GM19035 (cell line): Measurements from ENCODE around the gene PDE4B.
"Not testable (repeated sequence)": the region's sequence is repeated elsewhere in the genome, so short reads cannot be mapped to it uniquely, and the experiment has no call there.

Experiments used
- ATAC-seq: cut with Tn5 transposase; IDR thresholded peaks from one replicate; pipeline ENCODE4 v1.9.1; 2021; ENCODE audit not compliant: unreplicated experiment

The PDE4B gene

DNA sequence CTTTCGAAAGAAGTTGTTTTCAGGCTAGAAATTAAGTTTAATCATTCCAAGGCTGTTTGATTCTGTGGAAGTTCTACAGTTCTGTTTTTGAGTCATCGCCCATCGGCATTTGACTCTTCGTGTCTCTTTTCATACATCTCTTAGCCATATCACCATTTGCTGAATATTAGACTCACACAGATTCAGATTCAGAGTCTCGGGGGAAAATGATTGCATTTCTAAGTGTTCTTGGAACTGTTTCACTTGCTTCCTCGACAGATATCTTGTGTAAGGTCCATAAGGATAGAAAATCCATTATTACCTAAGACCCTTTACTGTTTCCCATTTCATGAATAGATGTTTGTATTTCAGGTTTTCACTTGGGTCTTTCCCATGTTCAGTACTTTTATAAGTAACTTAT lies 504.3 kb downstream of the PDE4B start:
- no peak for ATAC-seq

DNA sequence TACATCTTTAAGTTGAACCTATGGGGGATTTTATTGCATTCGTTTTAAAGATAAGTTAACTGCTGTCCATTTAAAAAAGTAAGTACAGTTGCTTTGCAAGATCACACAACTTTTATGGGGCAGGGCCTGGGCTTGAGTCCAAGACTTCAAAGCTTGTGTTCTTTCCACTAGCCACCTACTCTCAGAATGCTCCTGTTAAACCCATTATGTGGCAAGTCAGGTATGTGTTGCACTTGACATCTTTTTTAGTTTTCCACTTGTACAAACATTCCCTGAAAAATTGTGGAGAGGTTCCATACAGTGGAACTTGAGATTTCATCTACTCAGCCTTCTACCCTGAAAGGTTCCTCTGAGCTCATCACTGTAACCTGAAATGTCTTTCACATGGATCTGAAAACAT lies 505.8 kb downstream of the PDE4B start:
- no peak for ATAC-seq

DNA sequence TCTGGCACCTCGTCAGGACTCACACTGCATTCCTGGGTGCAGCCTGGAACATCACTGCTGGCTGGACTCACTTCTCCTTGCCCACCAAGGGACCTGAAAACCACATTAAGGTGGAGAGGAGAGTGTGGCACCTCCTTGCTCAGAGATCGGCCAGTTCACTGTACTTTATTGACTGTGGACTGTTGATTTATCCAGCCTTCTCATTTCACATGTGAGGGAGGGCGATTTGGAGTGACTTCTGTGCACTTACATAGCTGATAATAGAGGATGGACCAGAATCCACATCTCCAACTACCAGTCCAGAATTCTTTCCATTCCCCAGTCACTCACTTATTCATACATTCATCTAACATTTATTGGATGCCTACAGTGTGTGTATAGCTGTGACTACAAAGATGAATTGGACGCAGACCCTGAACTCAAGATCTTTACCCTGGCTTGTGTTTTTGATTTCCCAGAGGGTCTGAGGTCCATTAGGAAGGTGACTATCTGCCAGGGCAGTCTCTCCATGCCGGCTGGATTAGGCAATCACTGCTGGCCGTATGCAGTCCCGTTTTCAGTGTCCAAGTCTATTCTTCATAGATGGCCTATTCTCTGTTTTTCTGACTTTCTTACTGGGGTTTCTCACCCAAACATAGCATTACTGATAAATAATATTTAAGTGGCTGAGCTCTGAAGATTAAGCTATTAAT lies 507.7 kb downstream of the PDE4B start:
- no peak for ATAC-seq

DNA sequence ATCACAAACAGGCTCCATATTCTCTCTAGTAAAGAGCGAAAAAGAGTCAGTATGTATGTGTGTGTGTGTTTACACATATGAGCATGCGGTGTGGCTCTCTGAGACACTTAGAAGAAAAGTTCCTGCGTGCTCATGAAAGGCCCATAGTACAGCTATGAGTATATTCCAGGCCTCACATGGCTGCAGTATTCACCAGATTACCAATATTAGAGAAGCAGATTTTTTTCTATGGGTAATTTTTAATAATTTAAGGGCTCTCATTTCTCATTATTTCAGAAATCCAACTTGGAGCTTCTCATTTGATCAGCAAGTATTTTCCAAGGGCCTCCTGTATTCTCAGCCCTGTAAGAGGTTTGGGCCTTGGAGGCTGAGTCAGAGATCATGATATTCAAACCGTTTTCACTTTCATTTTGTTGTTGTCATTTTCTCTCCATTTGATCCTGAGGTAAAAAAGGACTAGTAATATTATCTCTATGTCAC lies 508.3 kb downstream of the PDE4B start:
- ATAC-seq: peak; percentile 84

DNA sequence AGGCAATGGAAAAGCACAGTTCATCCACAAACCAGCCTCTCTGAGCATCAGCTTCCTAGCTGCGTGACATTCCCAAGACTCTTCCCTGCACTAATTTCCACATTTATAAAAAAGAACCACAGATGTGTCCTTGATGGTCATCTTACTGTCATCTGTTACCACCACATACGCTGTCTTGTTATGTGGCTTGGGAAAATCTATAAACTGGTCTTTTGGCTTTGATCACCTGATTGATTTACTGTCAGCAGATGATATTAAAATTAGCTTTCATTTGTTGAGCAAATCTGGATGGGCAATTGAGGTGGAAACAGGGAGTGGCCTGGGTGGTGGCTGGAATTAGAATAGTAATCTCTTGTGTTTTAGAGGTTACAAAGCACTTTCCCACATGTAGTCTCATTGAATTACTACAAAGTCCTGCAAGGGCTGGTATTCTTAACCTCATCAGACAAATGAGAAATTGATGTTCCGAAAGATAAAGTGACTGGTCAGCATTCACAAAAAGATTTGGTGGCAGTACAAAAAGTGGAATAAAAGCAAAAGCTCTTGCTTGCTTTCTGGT lies 509.6 kb downstream of the PDE4B start:
- ATAC-seq: no peak

DNA sequence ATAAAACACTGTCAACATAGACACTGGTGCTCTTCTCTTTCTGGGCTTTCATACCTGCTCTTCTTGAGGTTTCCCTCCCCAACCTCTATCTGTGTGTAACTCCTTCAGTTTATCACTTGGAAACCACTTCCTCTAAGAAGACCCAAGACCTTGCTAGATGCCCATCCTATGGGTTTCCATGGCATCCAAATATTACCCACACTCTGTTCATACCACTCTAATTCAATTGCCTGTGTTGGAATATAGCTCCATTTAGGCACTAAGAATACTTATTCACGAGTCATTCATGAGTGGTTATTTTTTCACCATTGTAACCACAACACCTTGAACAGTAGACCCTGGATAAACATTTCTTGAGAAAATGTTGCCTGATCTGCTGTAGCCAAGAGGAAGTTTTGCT lies 510.1 kb downstream of the PDE4B start:
- no peak for ATAC-seq

DNA sequence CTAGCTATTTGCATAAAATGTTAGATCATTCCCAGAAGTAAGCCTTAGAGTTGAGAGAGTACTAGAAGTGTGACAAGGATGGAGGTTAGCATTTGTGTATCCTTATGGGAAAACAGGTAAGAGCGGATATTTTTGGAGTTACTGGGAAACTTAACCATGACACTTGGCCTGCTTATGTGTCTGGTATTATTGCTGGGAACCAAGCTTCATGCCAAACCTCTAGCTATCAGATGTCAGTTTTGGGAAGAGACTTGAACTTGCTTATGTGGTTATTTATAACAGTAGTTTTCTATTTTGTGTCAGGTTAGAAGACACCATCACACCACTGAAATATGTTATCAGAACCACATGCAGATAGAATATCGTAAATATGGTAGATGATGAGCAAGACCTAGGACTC lies 511.0 kb downstream of the PDE4B start:
- ATAC-seq: no peak

DNA sequence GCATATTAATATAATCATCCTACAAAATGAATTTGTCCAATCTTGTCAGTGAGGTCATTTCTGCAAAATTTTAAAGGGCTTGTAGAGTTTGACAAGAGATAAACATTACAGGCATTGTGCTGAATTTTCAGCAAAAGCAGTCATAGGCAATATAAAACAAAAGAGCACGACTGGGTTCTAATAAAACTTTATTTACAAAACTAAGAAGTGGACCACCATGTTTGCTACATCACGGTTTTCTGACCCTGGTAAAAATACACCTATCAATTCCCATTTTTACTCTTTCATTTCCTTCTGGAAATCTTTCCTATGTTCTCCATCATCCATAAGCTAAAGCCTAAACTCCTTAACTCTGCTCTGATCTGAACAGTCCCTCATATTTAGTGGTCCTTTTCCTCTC lies 511.4 kb downstream of the PDE4B start:
- ATAC-seq: no peak

DNA sequence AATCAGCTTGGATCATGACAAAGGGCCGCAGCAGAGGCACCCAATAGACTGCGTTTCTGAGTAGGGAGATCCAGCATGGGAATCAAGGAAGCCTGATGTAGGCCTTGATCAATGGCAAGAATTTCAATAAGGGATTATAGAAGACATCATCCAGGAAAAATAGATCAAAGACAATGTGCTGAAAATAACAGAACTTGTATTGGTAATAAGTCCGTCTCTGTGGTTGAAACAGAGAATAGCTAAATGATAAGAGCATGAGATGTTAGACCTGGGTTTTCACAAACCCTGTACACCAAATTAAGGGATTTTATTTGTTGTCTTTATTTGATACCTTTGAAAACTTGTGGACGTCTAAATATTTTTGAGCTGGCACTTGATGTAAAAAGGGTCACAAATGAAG lies 513.2 kb downstream of the PDE4B start:
- peak; percentile 48 for ATAC-seq

DNA sequence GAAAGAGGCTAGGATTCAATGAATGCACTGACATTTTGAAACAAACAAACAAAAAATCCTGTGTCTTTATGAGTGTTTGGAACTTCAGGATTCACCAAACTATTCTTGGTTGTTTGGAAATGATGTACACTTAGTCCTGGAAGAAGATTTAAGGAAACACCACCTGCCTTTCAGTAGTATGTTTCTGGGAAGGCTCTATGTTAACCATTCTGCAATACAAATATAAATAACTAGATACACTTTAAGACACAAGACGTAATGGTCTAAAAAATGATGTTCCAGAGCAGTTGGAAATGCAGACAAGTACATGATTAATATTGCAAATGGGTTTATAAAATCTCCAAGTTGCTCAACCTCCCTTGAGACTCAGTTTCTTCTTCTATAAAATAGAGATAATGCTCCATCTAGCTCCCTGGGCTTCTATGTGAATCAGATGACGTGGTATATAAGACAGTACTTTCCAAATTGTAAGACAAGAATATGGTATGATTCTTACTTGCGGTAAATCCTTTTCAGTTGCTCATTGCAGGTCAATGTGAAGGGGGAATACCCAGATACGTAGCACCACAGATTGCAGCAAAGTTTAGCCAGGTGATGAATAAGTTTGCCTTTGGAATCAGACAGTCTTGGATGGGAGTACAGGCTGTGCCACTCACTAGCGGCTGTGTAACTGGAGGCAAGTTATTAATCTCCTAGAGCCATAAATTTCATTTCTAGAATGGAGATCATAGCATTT lies 516.5 kb downstream of the PDE4B start:
- no peak for ATAC-seq

DNA sequence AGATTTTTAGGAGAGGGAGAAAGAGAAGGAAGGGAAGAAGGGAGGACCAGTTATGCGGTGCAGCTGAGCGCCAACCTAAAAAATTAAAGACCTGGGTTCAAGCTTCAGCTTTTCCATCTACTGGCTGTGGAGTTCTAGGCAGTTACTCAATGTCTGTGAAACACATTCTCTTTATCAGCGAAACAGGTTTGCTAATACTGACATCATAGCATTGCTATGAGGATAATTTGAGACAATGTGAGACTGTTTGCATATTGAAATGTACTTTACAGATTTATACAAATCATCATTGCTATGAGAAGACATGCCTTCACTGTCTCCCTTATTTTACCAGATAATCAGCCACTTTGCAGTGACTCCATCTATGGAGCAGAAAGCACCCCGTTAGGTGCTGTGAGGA lies 518.4 kb downstream of the PDE4B start:
- no peak for ATAC-seq

DNA sequence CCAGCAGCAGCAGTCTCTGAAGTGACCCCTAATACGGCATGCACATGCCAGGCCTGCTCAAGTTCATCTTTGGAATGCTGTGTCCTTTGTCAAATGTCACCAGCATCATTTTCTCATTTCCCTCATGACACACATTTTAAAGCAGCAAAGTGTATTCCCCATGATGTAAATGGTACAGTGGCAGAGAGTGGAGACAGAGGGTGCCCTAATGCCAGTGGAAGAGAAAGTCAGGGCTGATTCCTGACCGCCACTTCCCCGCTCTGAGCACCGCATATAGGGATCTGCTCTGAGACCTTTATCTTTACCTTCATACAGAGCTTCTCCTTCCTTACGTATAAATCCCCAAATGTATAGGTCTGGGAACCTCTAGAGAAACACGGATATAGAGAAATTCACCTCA lies 518.9 kb downstream of the PDE4B start:
- no peak for ATAC-seq

DNA sequence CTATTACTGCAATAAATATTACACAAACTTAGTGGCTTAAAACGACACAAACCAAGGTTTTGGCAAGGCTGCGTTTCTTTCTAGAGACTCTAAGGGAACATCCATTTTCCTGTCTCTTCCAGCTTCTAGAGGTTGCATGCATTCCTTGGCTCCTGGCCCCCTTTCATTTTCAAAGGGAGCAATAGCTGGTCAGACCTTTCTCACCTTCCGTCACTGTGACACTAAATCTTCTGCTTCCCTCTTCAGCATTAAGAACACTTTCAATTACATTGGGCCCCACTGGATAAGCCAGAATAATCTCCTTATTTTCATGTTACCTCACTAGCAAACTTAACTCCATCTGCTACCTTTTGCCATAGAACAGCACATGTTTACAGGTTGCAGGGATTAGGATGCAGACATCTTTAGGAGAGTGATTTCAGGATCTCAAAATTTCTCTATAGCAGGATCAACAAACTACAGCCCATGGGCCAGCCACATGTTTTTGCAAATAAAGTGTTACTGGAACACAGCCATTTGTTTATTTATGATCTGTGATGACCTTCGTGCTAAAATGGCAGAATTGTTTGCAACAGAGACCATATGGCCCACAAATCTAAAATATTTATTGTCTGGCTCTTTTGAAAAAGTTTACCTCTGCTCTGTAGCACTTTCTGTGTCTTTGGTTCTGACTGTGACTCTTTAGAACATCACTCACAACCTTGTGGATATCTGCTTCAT lies 519.7 kb downstream of the PDE4B start:
- ATAC-seq: no peak

DNA sequence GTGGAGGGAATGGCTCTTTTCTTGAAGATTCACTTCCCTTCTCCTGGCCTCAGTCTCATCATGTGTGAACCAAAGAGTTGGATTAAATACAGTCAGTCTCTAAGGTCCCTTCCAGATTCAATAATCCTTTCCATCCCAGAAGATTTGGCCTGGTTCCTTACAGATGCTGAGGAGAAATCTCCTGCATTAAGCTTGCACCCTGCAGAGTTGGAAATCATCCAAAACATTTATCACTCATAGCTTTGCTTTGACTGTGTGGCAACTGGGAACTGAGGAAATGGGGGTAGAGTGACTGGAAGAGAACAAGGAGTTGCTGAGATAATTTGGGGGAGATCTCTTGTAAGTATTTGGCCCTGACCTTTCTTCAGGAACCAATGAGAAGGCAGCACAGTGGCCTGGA lies 520.7 kb downstream of the PDE4B start:
- no peak for ATAC-seq

DNA sequence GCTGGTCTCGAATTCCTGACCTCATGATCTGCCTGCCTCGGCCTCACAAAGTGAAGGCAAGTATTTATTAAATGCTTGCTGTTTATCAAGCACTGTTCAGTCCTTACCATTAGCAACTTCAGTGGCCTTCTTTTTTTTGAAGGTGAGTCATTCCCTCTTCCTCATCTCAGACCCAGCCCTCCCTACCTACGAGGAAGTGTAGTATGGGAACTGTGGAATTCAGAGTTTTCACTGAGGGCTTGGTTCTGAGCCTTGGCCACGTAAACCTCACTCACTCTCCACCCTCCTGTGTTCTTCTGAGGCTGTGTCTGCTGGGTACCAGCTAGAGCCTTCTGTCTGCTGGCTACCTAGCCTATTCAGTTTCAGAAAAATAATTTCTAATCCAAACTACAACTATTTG lies 523.0 kb downstream of the PDE4B start:
- ATAC-seq: no peak

DNA sequence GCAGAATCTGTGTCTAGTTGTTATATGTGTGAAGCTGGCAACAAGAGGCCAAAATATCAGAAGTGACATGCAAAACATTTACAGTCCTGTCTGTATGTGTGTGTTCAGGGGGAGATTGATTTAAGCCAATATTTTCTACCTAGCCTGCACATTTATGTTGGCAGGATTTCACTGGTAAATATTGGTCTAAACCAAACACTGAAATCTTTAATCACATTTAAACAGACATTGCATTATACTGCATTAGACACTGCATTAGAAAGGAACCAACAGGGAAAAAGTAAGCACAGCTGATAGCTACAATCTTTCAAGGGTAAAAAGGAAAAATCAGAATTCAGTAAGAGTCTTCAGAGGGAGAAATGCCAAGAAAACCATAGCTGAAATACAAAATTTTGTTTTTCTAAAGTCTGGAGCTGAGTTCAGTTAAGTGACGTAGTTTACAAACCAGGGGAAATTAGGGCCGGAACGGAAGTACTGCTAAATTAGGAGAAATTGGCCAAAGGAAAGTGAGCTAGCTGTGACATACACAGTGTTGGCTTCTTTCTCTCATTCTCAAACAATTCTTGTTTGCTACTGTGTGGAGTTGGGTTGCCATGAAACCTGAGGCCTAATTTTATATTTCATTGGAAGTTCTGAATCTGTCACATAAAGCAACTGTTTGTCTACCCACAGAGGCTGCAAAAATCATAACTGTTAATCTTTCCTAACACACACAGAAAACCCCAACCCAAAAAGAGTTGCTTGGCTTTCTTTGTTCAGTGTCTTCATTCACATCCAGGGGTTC lies 524.0 kb downstream of the PDE4B start:
- ATAC-seq: no peak

DNA sequence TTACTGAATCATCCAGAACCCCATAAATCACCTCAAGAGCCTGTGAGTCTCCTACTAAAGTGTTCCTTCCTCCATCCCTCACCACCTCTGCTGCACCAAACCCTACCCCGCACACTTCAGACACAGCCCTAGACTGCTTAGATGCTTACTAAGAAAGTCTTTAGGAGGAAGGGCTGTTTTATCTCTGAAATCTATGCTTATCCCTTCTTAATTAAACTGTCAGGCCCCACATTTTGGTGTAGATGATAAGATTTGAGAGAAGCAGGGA lies 524.5 kb downstream of the PDE4B start:
- ATAC-seq: no peak

DNA sequence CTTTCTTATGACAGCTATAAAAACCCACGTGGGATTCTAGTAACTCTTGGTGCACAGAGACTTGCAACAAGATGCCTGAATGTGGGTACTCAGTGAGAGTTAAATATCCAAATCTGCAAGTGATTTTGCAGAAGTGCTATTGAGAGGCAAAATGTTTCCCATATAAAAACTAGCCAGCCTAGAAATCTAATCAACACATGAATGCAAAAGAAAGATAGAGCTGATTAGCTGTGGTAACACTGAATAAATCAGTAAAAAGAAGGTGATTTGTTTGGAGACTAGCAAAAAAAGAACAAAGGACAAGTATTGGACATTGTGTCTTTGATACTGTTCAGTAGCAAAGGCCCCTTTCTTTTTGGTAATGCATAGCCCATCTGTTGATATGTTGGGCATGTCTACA lies 527.5 kb downstream of the PDE4B start:
- ATAC-seq: no peak

DNA sequence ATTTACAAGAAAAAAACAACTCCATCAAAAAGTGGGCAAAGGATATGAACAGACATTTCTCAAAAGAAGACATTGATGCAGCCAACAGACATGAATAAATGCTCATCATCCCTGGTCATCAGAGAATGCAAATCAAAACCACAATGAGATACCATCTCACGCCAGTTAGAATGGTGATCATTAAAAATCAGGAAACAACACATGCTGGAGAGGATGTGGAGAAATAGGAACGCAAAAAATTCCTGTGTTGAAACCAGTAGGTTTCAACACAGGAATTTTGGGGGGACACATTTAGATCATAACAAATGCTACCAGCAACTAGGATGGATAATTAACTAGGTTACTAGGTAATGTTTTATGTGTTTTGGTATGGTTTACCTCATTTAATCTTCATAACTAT lies 529.8 kb downstream of the PDE4B start:
- ATAC-seq: not testable (repeated sequence)

DNA sequence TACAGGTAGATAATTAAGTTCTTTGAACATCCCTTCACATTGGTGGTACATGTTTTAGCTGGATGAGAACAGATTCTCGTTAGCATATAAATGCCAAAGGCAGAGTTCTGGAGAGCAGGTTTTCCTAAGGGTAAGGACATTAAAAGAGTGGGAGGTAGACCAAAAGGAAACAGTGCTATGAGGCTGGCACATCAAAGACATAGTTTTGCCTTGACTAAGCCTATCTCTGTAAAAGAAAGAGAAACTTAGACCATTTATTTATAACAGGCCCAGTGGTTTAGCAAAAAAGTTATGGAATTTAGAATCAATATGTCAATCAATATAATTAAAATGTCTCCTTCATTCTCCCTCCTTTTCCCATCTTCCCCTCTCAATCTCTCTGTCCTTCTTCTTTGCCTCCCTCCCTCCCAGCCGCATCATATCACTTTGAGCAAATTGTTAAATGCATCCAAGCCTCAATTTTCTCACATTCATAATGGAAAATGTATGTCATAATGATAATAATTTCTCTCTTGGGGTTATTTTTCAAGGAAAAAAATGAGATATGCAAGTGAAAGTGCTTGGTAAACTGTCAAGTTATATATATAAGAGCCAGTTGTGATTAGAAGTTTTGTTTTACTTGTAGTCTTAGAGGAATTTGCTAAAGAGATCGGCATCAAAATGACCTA lies 531.4 kb downstream of the PDE4B start:
- no peak for ATAC-seq
